ENCODE results near the gene WDFY3. TPM values are rescaled to one million over a fixed set of nuclear protein-coding genes. Genes with fewer than 3 reads are reported as not detected.

WDFY3 gene
- total RNA-seq, 4 donors from 2014 or later: 31.7 to 139 (median 65.2) TPM

GRCh38 chr4:84730375-84730774 is 236.1 kb downstream of the WDFY3 start:
- no peaks in the 10 kb centered on the region for H3K9me3 ChIP-seq

GRCh38 chr4:84727491-84727890 is 239.0 kb downstream of the WDFY3 start:
- H3K27me3 ChIP-seq: no peaks in the 10 kb centered on the region
- H3K4me1 ChIP-seq: no peaks in the 10 kb centered on the region
- H3K36me3 ChIP-seq: peaks cover 0 to 7% (median 0%) of the 10 kb centered on the region in 3 donors
- H3K27ac ChIP-seq: no peak overlapping the region
- H3K9me3 ChIP-seq: no peaks in the 10 kb centered on the region
- TF ChIP-seq CTCF (IDR thresholded peaks at IDR 0.05) (no peak), POLR2A (IDR thresholded peaks at IDR 0.05) (no peak)
- DNase-seq: no peak
- H3K4me3 ChIP-seq: no peak overlapping the region

More at GRCh38 chr4:84730375-84730774, 236.1 kb downstream of the WDFY3 start:
- no peak overlapping the region for H3K4me3 ChIP-seq
- H3K27me3 ChIP-seq: no peaks in the 10 kb centered on the region
- no peak overlapping the region for H3K27ac ChIP-seq
- no peaks in the 10 kb centered on the region for H3K4me1 ChIP-seq
- no peak for TF ChIP-seq CTCF (IDR thresholded peaks at IDR 0.05)
- TF ChIP-seq POLR2A (IDR thresholded peaks at IDR 0.05): no peak
- peaks cover 0 to 27% (median 0%) of the 10 kb centered on the region in 3 donors for H3K36me3 ChIP-seq
- DNase-seq: no peak

- Histone ChIP-seq H3K27ac (no peak overlapping the region), H3K27me3 (no peaks in the 10 kb centered on the region), H3K36me3 (peaks cover 0 to 17% (median 0%) of the 10 kb centered on the region in 3 donors), H3K9me3 (no peaks in the 10 kb centered on the region), H3K4me1 (no peaks in the 10 kb centered on the region), H3K4me3 (no peak overlapping the region)
- TF ChIP-seq POLR2A (IDR thresholded peaks at IDR 0.05) (no peak), CTCF (IDR thresholded peaks at IDR 0.05) (no peak)
- DNase-seq: no peak
Observed at GRCh38 chr4:84726356-84726755, 240.1 kb downstream of the WDFY3 start.

- Histone ChIP-seq H3K4me1 (no peaks in the 10 kb centered on the region), H3K9me3 (no peaks in the 10 kb centered on the region), H3K36me3 (peaks cover 0 to 34% (median 0%) of the 10 kb centered on the region in 3 donors), H3K27ac (no peak overlapping the region), H3K4me3 (no peak overlapping the region), H3K27me3 (no peaks in the 10 kb centered on the region)
- TF ChIP-seq CTCF (IDR thresholded peaks at IDR 0.05) (no peak), POLR2A (IDR thresholded peaks at IDR 0.05) (no peak)
- DNase-seq: no peak
Observed at GRCh38 chr4:84722720-84723119, 243.8 kb downstream of the WDFY3 start.

- Histone ChIP-seq H3K9me3 (no peaks in the 10 kb centered on the region), H3K27ac (no peak overlapping the region), H3K36me3 (peaks cover 0 to 53% (median 0%) of the 10 kb centered on the region in 3 donors), H3K27me3 (no peaks in the 10 kb centered on the region), H3K4me3 (no peak overlapping the region), H3K4me1 (no peaks in the 10 kb centered on the region)
- no peak for DNase-seq
- no peak for TF ChIP-seq POLR2A (IDR thresholded peaks at IDR 0.05)
- TF ChIP-seq CTCF (IDR thresholded peaks at IDR 0.05): no peak
Observed at GRCh38 chr4:84719115-84719514, 247.4 kb downstream of the WDFY3 start.

GRCh38 chr4:84718699-84719098 is 247.8 kb downstream of the WDFY3 start:
- no peak for TF ChIP-seq POLR2A (IDR thresholded peaks at IDR 0.05)
- TF ChIP-seq CTCF (IDR thresholded peaks at IDR 0.05): no peak
- no peaks in the 10 kb centered on the region for H3K9me3 ChIP-seq
- H3K27ac ChIP-seq: no peak overlapping the region
- peaks cover 0 to 57% (median 0%) of the 10 kb centered on the region in 3 donors for H3K36me3 ChIP-seq
- no peak for DNase-seq
- H3K4me3 ChIP-seq: no peak overlapping the region
- no peaks in the 10 kb centered on the region for H3K27me3 ChIP-seq
- no peaks in the 10 kb centered on the region for H3K4me1 ChIP-seq

Measured in Peyer's patch (tissue), 4 donors.